Mesenteric fat pad (tissue), 1 donor: ENCODE results near the gene PXDN. TPM values are rescaled to one million over a fixed set of nuclear protein-coding genes. Genes with fewer than 3 reads are reported as not detected.
A peak's percentile ranks its signal among the peaks of the same experiment; 100 is the strongest.

Source experiments
- DNase-seq: peaks from one replicate; pipeline ENCODE4 v3.0.0-alpha.2; 2020; ENCODE audit warnings: low spot score
- long read RNA-seq: library from polyadenylated mRNA; unstranded; transcript quantifications from one replicate; pipeline ENCODE4 v2.0.0, GENCODE V29; 2020
- total RNA-seq: library from RNA; stranded (reverse); fragmentation: NEBNext Ultra II Directional; extraction: Animal tissue kit (Norgen Biotek cat#: 25700); gene quantifications from one replicate; pipeline ENCODE4 v1.2.1, GENCODE V29; 2021
- donor health status: DM: yes; HTN: yes; CAD: no.

Gene PXDN
- total RNA-seq: 228 TPM
- long read RNA-seq, full-length matches to known transcripts: 7 of 451 reads
- long read RNA-seq, partial matches to known transcripts: 369 of 451 reads
- long read RNA-seq, other reads (novel, unspliced or antisense): 75 of 451 reads

- DNase-seq: peak; percentile 88
These were observed at the start of gene PXDN for GRCh38 chr2:1744446-1745170. TSS of gene PXDN (minus strand) at chr2:1744515. CDS start at chr2:1744455, 60 bp downstream.

- DNase-seq: no peak
These were observed 49.6 kb upstream of the PXDN start for GRCh38 chr2:1793868-1794445.

- DNase-seq: no peak
These were observed 48.9 kb upstream of the PXDN start for GRCh38 chr2:1793001-1793867.

- DNase-seq: no peak
These were observed 47.5 kb upstream of the PXDN start for GRCh38 chr2:1791685-1792435.

- no peak for DNase-seq
These were observed 46.8 kb upstream of the PXDN start for GRCh38 chr2:1791006-1791605.

- no peak for DNase-seq
These were observed 46.2 kb upstream of the PXDN start for GRCh38 chr2:1790473-1790872.

GRCh38 chr2:1789610-1790009 lies 45.3 kb upstream of the PXDN start:
- no peak for DNase-seq

- DNase-seq: peak; percentile 45
These were observed 44.2 kb upstream of the PXDN start for GRCh38 chr2:1788478-1788959.

- peak; percentile 49 for DNase-seq
These were observed 43.6 kb upstream of the PXDN start for GRCh38 chr2:1787755-1788477.

GRCh38 chr2:1784986-1785617 lies 40.8 kb upstream of the PXDN start:
- peak; percentile 65 for DNase-seq

- DNase-seq: peak; percentile 60
These were observed 39.8 kb upstream of the PXDN start for GRCh38 chr2:1784087-1784486.

- peak; percentile 57 for DNase-seq
These were observed 38.2 kb upstream of the PXDN start for GRCh38 chr2:1782514-1782913.

- peak; percentile 64 for DNase-seq
These were observed 37.2 kb upstream of the PXDN start for GRCh38 chr2:1781291-1782080.

GRCh38 chr2:1780693-1781092 lies 36.4 kb upstream of the PXDN start:
- DNase-seq: peak; percentile 45

GRCh38 chr2:1780054-1780453 lies 35.7 kb upstream of the PXDN start:
- DNase-seq: peak; percentile 20

- DNase-seq: peak; percentile 35
These were observed 34.3 kb upstream of the PXDN start for GRCh38 chr2:1778566-1778965.

- no peak for DNase-seq
These were observed 33.5 kb upstream of the PXDN start for GRCh38 chr2:1777781-1778180.

GRCh38 chr2:1777156-1777555 lies 32.8 kb upstream of the PXDN start:
- DNase-seq: peak; percentile 35
